WTC11 (cell line): ENCODE results near the gene WWOX. TPM values are rescaled to one million over a fixed set of nuclear protein-coding genes. Genes with fewer than 3 reads are reported as not detected.

Experiments used
- ATAC-seq: fragments of 200-7000 bp; cut with Tn5 transposase; 2 replicates; pipeline ENCODE4 v1.10.0; 2021; ENCODE audit warnings: mild to moderate bottlenecking, moderate library complexity
- CTCF ChIA-PET: fragments of 300-600 bp; sonication (Branson Sonifier 250); formaldehyde crosslinking; loops from one replicate; lab custom pipeline; 2021; ENCODE audit warnings: antibody characterized with exemption; lab: Charles Lee
- POLR2A ChIA-PET: fragments of 350-600 bp; sonication (Branson Sonifier 250); formaldehyde crosslinking; loops from one replicate; lab custom pipeline; 2021; ENCODE audit warnings: antibody characterized with exemption; lab: Charles Lee
- DNase-seq: peaks from one replicate; pipeline ENCODE4 v3.0.0; 2021; ENCODE audit warnings: low spot score
- H3K27ac Mint-ChIP-seq: 2 replicates; pipeline ENCODE4 v1.8.0; 2021; ENCODE audit warnings: mixed read lengths
- H3K27me3 Mint-ChIP-seq: 2 replicates; pipeline ENCODE4 v1.8.0; 2021; ENCODE audit warnings: low read depth, mild to moderate bottlenecking, moderate library complexity, mixed read lengths
- H3K36me3 Mint-ChIP-seq: 2 replicates; pipeline ENCODE4 v1.8.0; 2021; ENCODE audit warnings: mixed read lengths
- H3K4me1 Mint-ChIP-seq: 2 replicates; pipeline ENCODE4 v1.8.0; 2022; ENCODE audit warnings: mixed read lengths
- H3K4me3 Mint-ChIP-seq: 2 replicates; pipeline ENCODE4 v1.8.0; 2021; ENCODE audit warnings: mild to moderate bottlenecking, moderate library complexity, mixed read lengths
- H3K9me3 Mint-ChIP-seq: 2 replicates; pipeline ENCODE4 v1.8.0; 2021; ENCODE audit warnings: mixed read lengths
- CTCF ChIP-seq: fragments of 200-600 bp; IDR thresholded peaks from 2 replicates; pipeline ENCODE4 v1.8.0; 2022; ENCODE audit warnings: antibody characterized with exemption
- ESRRA ChIP-seq: sonication (generic); formaldehyde crosslinking; IDR thresholded peaks from 2 replicates; pipeline ENCODE4 v1.8.1; 2022; ENCODE audit warnings: mild to moderate bottlenecking, missing genetic modification reagents, borderline replicate concordance
- FOXP1 ChIP-seq: sonication (generic); formaldehyde crosslinking; IDR thresholded peaks from 2 replicates; pipeline ENCODE4 v1.8.0; 2022; ENCODE audit warnings: missing genetic modification reagents, mild to moderate bottlenecking, moderate library complexity, borderline replicate concordance
- GABPB1 ChIP-seq: sonication (generic); formaldehyde crosslinking; IDR thresholded peaks from 2 replicates; pipeline ENCODE4 v1.8.1; 2023; ENCODE audit warnings: mild to moderate bottlenecking, missing genetic modification reagents
- MYBL2 ChIP-seq: sonication (generic); formaldehyde crosslinking; IDR thresholded peaks from 2 replicates; pipeline ENCODE4 v1.8.1; 2023; ENCODE audit warnings: mild to moderate bottlenecking, moderate library complexity, missing genetic modification reagents
- USF1 ChIP-seq: sonication (generic); formaldehyde crosslinking; IDR thresholded peaks from 2 replicates; pipeline ENCODE4 v1.8.0; 2022; ENCODE audit warnings: mild to moderate bottlenecking, missing genetic modification reagents
- ZNF512 ChIP-seq: sonication (generic); formaldehyde crosslinking; IDR thresholded peaks from 2 replicates; pipeline ENCODE4 v1.8.1; 2022; ENCODE audit warnings: missing genetic modification reagents, borderline replicate concordance
- ZSCAN18 ChIP-seq: fragments of 250-450 bp; sonication (Bioruptor Pico); IDR thresholded peaks from 2 replicates; pipeline ENCODE4 v2.1.2; 2022; ENCODE audit warnings: mild to moderate bottlenecking, moderate library complexity
- total RNA-seq: library from RNA; stranded (reverse); gene quantifications from 3 replicates; pipeline ENCODE4 v1.2.3, GENCODE V29; 2021
- TF ChIP-seq, protein P1 (sequence below): sonication (generic); formaldehyde crosslinking; IDR thresholded peaks from 2 replicates; pipeline ENCODE4 v1.8.0; 2023; ENCODE audit warnings: missing genetic modification reagents, mild to moderate bottlenecking, borderline replicate concordance
- TF ChIP-seq, protein P2 (sequence below): fragments of 250-450 bp; sonication (Bioruptor Pico); IDR thresholded peaks from 2 replicates; pipeline ENCODE4 v1.9.0; 2021; ENCODE audit warnings: moderate library complexity, mild to moderate bottlenecking, inconsistent platforms, borderline replicate concordance
- TF ChIP-seq, protein P3 (sequence below): sonication (generic); formaldehyde crosslinking; IDR thresholded peaks from 2 replicates; pipeline ENCODE4 v1.8.1; 2022; ENCODE audit warnings: mild to moderate bottlenecking, missing genetic modification reagents, moderate library complexity, borderline replicate concordance

Gene WWOX
- total RNA-seq, 1 experiment from 2014 or later, result 15.7 TPM

DNA sequence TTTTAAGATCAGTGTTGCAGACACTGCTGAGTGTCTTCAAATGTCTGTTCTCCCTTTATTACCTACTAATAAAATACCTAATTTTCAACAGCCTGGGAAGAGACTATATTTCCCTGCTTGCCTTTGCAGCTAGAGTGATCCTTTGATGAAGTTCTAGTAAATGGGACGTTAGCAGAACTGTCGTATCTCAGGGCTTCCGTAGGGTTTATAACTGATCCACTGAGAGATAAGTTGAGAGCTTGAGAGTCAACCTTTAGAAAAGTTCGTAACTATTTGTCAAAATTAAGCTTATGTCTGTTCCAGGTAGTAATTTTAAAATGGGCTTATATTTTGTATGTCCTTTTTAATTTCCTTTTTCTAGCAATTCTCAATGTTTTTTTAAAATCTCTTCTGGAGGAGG, 974.1 kb downstream of the WWOX start (continued):
- TF ChIP-seq ZNF512 (no peak), MYBL2 (CRISPR knock-in tag) (no peak), ESRRA (CRISPR knock-in tag) (no peak), GABPB1 (CRISPR knock-in tag) (no peak), ZSCAN18 (CRISPR knock-in tag) (no peak)
- TF ChIP-seq, protein P1, sequence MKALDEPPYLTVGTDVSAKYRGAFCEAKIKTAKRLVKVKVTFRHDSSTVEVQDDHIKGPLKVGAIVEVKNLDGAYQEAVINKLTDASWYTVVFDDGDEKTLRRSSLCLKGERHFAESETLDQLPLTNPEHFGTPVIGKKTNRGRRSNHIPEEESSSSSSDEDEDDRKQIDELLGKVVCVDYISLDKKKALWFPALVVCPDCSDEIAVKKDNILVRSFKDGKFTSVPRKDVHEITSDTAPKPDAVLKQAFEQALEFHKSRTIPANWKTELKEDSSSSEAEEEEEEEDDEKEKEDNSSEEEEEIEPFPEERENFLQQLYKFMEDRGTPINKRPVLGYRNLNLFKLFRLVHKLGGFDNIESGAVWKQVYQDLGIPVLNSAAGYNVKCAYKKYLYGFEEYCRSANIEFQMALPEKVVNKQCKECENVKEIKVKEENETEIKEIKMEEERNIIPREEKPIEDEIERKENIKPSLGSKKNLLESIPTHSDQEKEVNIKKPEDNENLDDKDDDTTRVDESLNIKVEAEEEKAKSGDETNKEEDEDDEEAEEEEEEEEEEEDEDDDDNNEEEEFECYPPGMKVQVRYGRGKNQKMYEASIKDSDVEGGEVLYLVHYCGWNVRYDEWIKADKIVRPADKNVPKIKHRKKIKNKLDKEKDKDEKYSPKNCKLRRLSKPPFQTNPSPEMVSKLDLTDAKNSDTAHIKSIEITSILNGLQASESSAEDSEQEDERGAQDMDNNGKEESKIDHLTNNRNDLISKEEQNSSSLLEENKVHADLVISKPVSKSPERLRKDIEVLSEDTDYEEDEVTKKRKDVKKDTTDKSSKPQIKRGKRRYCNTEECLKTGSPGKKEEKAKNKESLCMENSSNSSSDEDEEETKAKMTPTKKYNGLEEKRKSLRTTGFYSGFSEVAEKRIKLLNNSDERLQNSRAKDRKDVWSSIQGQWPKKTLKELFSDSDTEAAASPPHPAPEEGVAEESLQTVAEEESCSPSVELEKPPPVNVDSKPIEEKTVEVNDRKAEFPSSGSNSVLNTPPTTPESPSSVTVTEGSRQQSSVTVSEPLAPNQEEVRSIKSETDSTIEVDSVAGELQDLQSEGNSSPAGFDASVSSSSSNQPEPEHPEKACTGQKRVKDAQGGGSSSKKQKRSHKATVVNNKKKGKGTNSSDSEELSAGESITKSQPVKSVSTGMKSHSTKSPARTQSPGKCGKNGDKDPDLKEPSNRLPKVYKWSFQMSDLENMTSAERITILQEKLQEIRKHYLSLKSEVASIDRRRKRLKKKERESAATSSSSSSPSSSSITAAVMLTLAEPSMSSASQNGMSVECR (CRISPR knock-in tag), result no peak
- TF ChIP-seq, protein P2, sequence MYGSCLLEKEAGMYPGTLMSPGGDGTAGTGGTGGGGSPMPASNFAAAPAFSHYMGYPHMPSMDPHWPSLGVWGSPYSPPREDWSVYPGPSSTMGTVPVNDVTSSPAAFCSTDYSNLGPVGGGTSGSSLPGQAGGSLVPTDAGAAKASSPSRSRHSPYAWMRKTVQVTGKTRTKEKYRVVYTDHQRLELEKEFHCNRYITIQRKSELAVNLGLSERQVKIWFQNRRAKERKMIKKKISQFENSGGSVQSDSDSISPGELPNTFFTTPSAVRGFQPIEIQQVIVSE (CRISPR knock-in tag), result no peak
- TF ChIP-seq, all 79 proteins: peak for 0

GRCh38 chr16:79074541-79074940, 975.1 kb downstream of the WWOX start:
- no peak for TF ChIP-seq ZSCAN18 (CRISPR knock-in tag)
- TF ChIP-seq FOXP1 (CRISPR knock-in tag), result no peak
- no peak for TF ChIP-seq CTCF
- no peak for TF ChIP-seq USF1 (CRISPR knock-in tag)
- TF ChIP-seq, protein P3, sequence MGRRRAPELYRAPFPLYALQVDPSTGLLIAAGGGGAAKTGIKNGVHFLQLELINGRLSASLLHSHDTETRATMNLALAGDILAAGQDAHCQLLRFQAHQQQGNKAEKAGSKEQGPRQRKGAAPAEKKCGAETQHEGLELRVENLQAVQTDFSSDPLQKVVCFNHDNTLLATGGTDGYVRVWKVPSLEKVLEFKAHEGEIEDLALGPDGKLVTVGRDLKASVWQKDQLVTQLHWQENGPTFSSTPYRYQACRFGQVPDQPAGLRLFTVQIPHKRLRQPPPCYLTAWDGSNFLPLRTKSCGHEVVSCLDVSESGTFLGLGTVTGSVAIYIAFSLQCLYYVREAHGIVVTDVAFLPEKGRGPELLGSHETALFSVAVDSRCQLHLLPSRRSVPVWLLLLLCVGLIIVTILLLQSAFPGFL (CRISPR knock-in tag), result no peak
- no peak for TF ChIP-seq MYBL2 (CRISPR knock-in tag)
- H3K36me3 Mint-ChIP-seq, result no peaks in the 10 kb centered on the region
- ATAC-seq, result no peak
- H3K27ac Mint-ChIP-seq, result no peak overlapping the region
- no peak overlapping the region for H3K4me3 Mint-ChIP-seq
- ChIA-PET CTCF (interaction anchor here (1.0 kb wide), 2 partner anchors 84 to 304 kb away, joined by 3 read pairs; no protein-coding TSS in a partner anchor), POLR2A (no interaction called here)
- no peaks in the 10 kb centered on the region for H3K9me3 Mint-ChIP-seq
- H3K4me1 Mint-ChIP-seq, result peaks cover 39% of the 10 kb centered on the region
- DNase-seq, result no peak
- H3K27me3 Mint-ChIP-seq, result no peaks in the 10 kb centered on the region
